Prostate gland (tissue), 2 donors: ENCODE measurements around the gene AFMID.

Experiments
- CTCF ChIP-seq, 4 experiments: fragments of 200-600 bp in 2 of 4; fragments of 450-650 bp in 2 of 4; sonication (generic) in 2 of 4; IDR thresholded peaks; 1 replicate in 3 of 4; 2 replicates in 1 of 4; pipeline ENCODE4 v1.5.1; 2016 to 2019; ENCODE audit warnings: antibody characterized with exemption in 4 of 4, mild to moderate bottlenecking in 2 of 4, moderate library complexity in 2 of 4
- POLR2A ChIP-seq: fragments of 450-650 bp; IDR thresholded peaks from one replicate; pipeline ENCODE4 v1.6.1; 2016; ENCODE audit warnings: antibody characterized with exemption, mild to moderate bottlenecking
- POLR2AphosphoS5 ChIP-seq: sonication (generic); formaldehyde crosslinking; IDR thresholded peaks from one replicate; pipeline ENCODE4 v1.6.1; 2017; ENCODE audit warnings: antibody characterized with exemption

DNA sequence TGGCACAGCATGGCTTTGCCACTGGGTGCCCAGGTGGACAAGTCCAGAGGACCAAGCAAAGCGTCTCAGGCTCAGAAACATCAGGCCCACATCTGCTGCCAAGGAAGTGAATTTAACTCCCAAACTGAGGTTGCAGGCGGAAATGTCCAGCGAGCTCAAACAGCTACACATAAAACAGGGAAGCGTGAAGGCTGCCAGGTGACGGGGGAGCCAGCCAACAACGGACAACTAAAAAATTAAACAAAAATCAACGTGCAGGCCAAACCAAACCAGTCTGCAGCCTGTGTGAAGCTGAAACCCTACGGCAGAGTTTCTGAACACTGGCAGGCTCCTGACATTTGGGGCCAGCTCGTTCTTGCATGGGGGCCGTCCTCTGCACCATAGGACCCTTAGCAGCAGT, 2.8 kb upstream of the AFMID start:
- TF ChIP-seq CTCF (IDR thresholded peaks at IDR 0.05): no peak
- TF ChIP-seq POLR2AphosphoS5: peak; percentile 58
- TF ChIP-seq POLR2A: no peak
